T-helper 2 cell treated with Interferon-gamma antibody and Interleukin-4, amounts not matched to agents 100 ng/mL and 5 ng/mL, for 36 hours (primary cell): ENCODE measurements around the gene ZDHHC20. TPM values are rescaled to one million over a fixed set of nuclear protein-coding genes. Genes with fewer than 3 reads are reported as not detected.

ENCODE experiments used
- intact Hi-C: fragments of 100-400 bp; cut with micrococcal nuclease; formaldehyde crosslinking; loops from one replicate; pipeline ENCODE4 v1.15.1; 2023
- total RNA-seq: library from RNA; stranded (reverse); gene quantifications from 2 replicates; pipeline ENCODE4 v1.2.3, GENCODE V29; 2022

The ZDHHC20 gene
- total RNA-seq, 1 donor from 2014 or later: 86.1 TPM

DNA sequence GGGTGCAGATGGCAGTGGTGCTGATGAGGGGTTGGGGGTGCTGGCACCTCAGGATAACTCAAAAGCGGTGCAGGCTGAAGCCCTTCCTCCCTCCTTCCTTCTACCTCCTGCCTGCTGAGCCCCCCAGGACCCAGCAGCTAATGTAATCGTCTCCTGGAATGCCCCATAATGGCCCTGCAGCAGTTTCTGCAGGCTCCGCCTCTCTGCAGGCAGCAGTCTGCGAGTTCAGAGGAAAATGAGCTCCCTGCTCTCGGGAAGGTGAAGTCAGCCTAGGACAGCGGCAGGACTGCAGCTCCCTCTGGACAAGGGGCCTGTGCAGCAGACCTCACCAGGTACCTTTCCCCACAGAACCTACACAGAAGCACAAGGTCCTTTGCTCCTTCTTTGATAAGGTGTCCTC, 130.9 kb downstream of the ZDHHC20 start:
- intact Hi-C loops: no loop called here

DNA sequence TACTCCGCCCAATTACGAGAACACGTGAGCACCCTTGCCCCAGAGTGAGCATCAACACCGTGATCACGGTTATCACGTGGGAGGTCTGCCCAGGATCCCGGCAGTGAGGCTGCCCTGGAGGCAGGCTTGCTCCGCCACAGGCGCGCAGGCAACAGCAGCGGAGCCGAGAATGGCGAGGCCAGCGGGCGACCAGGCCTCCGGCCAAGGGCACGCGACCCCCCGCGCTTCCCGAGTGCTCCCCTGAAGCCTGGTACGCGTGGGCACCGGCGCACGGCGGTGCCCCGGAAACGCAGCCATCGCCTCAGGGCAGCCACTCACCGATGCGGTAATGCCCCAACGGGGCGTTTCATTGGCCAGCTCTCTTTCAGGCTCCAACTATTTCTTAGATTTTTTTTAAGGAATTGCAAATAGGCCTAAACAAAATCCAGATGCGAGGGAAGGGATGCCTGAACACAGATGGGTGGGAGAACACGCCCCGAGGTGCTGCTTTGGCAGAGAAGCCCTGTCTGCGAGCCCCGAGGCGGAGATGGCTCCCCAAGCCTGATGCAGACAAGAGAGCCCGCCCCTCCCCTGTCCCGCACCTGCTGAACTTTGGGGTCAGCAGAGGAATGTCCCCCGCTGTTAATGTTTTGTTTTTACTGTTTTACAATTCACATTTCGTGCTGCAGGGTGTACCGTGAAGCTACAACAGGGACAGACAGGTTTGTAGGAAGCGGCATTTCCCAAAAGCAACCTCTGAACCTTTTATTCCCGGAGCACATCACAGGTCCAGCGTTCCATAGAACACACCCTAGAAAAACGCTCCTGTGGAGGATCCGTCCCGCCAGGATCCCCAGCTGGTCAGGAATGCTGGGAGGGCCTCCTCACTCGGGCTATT, 132.7 kb downstream of the ZDHHC20 start:
- intact Hi-C loops: no loop called here

DNA sequence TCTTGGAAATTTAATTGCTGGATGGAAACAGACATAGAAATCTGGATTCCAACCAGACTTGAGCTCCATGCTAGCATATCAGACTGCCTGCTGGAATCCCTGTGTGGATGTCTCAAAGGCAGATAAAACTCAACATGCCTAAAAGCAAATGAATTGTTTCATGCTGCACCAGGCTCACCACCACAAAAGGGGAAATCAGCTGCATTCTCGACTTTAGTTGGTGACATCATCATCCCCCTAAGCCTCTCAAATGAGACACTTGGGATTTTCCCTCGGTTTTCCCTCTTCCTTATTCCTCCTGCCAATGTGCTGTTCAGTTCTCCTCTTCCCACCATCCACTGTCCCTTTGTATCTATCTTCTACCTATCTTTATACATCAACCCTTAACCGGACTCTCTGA, 134.3 kb downstream of the ZDHHC20 start:
- intact Hi-C loops: no loop called here

DNA sequence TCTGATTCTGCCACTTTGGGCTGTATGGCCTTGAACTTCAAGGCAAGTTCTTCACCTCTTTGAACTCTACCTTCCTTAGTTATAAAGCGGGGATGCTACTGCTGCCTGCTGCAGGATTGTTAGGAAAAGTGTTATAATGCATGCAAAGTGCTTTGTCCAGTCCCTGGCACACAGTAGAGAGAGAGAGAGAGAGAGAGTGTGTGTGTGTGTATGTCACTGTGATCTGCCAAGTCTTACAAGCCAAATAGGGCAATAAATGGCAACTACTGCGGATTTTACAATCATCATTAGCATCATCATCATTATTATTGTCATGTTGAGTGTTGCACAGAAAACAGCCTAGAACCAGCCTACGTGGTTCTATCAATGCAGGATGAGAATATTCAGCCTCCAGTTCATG, 136.1 kb downstream of the ZDHHC20 start:
- intact Hi-C loops: no loop called here

Other genes with a start within 250 kb of the ZDHHC20 start
- 35.3 and 37.0 TPM in 2 replicates for gene MICU2, start 144.9 kb upstream of the ZDHHC20 start, total RNA-seq
- not detected in 2 replicates for gene FGF9, start 211.8 kb upstream of the ZDHHC20 start, total RNA-seq